GM21447 (cell line): ENCODE data around the gene CAPZA2.
"Not testable (repeated sequence)": the region's sequence is repeated elsewhere in the genome, so short reads cannot be mapped to it uniquely, and the experiment has no call there.

ENCODE experiments used
- ATAC-seq: cut with Tn5 transposase; IDR thresholded peaks from one replicate; pipeline ENCODE4 v1.9.1; 2021; ENCODE audit not compliant: unreplicated experiment

Gene CAPZA2

GRCh38 chr7:116912269-116912909 lies 50.0 kb downstream of the CAPZA2 start:
- no peak for ATAC-seq

GRCh38 chr7:116918704-116919103 lies 56.3 kb downstream of the CAPZA2 start:
- no peak for ATAC-seq

- no peak for ATAC-seq
These were observed 58.0 kb downstream of the CAPZA2 start for GRCh38 chr7:116920359-116920758.

GRCh38 chr7:116922545-116922944 lies 60.2 kb downstream of the CAPZA2 start:
- ATAC-seq, result no peak

GRCh38 chr7:116924741-116925140 lies 62.4 kb downstream of the CAPZA2 start:
- no peak for ATAC-seq

- ATAC-seq, result no peak
These were observed 66.6 kb downstream of the CAPZA2 start for GRCh38 chr7:116929021-116929420.

GRCh38 chr7:116929914-116930913 lies 67.8 kb downstream of the CAPZA2 start:
- ATAC-seq, result peak; percentile 95

- ATAC-seq, result no peak
These were observed 70.2 kb downstream of the CAPZA2 start for GRCh38 chr7:116932566-116932965.

- ATAC-seq, result no peak
These were observed 71.1 kb downstream of the CAPZA2 start for GRCh38 chr7:116933465-116933864.

- ATAC-seq, result no peak
These were observed 72.2 kb downstream of the CAPZA2 start for GRCh38 chr7:116934580-116934979.

- not testable (repeated sequence) for ATAC-seq
These were observed 74.5 kb downstream of the CAPZA2 start for GRCh38 chr7:116936844-116937243.

- ATAC-seq, result no peak
These were observed 76.3 kb downstream of the CAPZA2 start for GRCh38 chr7:116938678-116939077.

- ATAC-seq, result no peak
These were observed 78.4 kb downstream of the CAPZA2 start for GRCh38 chr7:116940689-116941370.

- ATAC-seq, result no peak
These were observed 80.1 kb downstream of the CAPZA2 start for GRCh38 chr7:116942504-116942903.

- ATAC-seq, result no peak
These were observed 86.5 kb downstream of the CAPZA2 start for GRCh38 chr7:116948934-116949333.

GRCh38 chr7:116949941-116950801 lies 87.8 kb downstream of the CAPZA2 start:
- no peak for ATAC-seq

- no peak for ATAC-seq
These were observed 88.5 kb downstream of the CAPZA2 start for GRCh38 chr7:116950889-116951351.

GRCh38 chr7:116951366-116952292 lies 89.2 kb downstream of the CAPZA2 start:
- no peak for ATAC-seq

- ATAC-seq, result no peak
These were observed 90.4 kb downstream of the CAPZA2 start for GRCh38 chr7:116952635-116953371.
